Measurements from ENCODE around the gene SRGN. TPM values are rescaled to one million over a fixed set of nuclear protein-coding genes. Genes with fewer than 3 reads are reported as not detected.

SRGN gene
- polyA plus RNA-seq, 1 experiment: 83.5 TPM

DNA sequence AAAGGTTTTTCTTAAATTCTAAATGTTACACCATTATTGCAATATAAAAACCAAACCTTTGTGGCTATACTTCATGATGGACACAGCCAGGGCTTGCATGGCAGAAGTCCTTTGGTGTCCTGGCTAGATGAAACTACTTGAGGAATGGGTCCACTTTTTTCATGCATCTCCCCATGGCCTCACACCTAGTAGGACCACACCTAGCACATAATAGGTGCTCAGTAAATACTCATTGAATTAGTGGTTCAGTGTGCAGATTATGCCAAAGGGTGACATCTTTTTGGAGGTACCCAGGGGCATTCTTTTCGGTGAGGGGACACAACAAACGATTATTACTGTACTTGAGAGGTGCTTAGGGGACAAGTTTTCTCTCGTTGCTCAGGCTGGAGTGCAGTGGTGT is 20.7 kb upstream of the SRGN start:
- POLR2A ChIA-PET: no interaction called here
- H3K27me3 ChIP-seq (ENCODE audit: control insufficient read depth, insufficient read depth, low read length): no peaks in the 10 kb centered on the region
- CTCF ChIA-PET: interaction anchor here (1.2 kb wide), 1 partner anchor 25 kb away, joined by 5 read pairs; no protein-coding TSS in a partner anchor
- H3K36me3 ChIP-seq (ENCODE audit: control insufficient read depth, insufficient read depth, low read length): no peaks in the 10 kb centered on the region
- TF ChIP-seq, protein P1, sequence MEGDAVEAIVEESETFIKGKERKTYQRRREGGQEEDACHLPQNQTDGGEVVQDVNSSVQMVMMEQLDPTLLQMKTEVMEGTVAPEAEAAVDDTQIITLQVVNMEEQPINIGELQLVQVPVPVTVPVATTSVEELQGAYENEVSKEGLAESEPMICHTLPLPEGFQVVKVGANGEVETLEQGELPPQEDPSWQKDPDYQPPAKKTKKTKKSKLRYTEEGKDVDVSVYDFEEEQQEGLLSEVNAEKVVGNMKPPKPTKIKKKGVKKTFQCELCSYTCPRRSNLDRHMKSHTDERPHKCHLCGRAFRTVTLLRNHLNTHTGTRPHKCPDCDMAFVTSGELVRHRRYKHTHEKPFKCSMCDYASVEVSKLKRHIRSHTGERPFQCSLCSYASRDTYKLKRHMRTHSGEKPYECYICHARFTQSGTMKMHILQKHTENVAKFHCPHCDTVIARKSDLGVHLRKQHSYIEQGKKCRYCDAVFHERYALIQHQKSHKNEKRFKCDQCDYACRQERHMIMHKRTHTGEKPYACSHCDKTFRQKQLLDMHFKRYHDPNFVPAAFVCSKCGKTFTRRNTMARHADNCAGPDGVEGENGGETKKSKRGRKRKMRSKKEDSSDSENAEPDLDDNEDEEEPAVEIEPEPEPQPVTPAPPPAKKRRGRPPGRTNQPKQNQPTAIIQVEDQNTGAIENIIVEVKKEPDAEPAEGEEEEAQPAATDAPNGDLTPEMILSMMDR (IDR thresholded peaks at IDR 0.05; ENCODE audit: insufficient read depth, low read depth, low read length): no peak
- no peak overlapping the region for H3K4me3 ChIP-seq (ENCODE audit: low read depth, low read length)
- DNase-seq (ENCODE audit: low read depth): no peak

DNA sequence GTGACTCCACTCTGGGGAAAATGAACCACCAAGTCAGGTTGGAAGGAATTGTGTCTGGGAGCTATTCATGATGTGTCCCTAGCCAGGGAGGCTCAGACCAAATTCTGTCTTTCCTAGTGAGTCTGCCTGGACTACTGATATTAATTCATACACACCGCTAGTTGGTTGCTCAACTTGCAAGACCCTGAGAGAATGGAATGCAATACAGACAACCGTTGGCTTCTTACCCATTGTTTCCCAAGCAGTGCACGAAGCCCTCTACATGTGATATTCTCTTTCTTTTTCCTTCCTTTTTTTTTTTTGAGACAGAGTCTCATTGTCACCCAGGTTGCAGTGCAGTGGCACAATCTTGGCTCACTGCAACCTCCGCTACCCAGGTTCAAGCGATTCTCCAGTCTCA is 19.4 kb upstream of the SRGN start:
- peaks cover 3% of the 10 kb centered on the region; the same call in 1 of the 2 replicates for H3K27me3 ChIP-seq (ENCODE audit: control insufficient read depth, insufficient read depth, low read length)
- POLR2A ChIA-PET: no interaction called here
- H3K4me3 ChIP-seq (ENCODE audit: low read depth, low read length): no peak overlapping the region
- DNase-seq (ENCODE audit: low read depth): no peak
- TF ChIP-seq, protein P1 (IDR thresholded peaks at IDR 0.05; ENCODE audit: insufficient read depth, low read depth, low read length): no peak
- CTCF ChIA-PET: no interaction called here
- H3K36me3 ChIP-seq (ENCODE audit: control insufficient read depth, insufficient read depth, low read length): no peaks in the 10 kb centered on the region

DNA sequence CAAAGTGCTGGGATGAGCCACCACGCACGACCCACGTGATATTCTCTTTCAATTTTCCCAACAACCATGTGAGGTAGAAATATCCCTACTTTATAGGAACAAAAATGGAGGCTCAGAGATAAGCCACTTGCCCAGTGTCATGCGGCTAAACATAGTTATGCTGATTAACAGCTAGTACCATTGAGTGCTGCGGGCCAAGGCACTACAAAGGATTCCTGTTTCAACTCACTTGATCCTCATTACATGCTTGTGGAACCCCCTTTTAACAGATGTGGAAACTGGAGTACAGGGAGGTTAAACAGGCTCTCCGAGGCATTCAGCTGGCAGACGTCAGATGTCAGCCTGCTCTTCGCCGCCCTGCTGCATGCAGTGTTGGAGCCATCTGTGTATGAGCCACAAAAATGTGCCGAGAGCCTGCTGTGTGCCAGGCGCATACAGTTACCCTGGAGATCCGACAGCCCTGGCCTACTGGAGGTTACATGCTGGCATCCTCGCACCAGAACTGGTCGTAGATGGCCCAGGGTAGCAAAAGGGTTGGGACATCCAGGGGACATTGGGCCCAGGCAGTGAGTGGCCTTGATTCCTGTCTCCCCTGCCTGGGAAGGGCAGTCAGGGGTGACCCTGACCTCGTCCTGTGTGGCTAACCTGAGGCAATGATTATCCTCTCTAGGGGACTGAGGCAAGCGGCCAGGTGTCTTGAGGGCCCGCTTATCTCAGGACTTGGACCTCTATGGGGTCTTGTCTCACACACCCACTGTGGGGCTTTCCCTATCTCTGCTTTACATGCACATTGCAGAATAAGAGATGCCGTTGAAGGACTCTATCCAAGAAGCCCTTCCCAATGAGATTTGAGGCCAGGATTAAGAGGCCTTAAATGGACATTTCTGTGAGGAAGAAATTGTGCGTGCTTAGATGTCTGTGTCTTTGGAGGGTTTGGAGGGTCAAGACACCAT is 18.5 kb upstream of the SRGN start:
- H3K27me3 ChIP-seq (ENCODE audit: control insufficient read depth, insufficient read depth, low read length): peaks cover 3% of the 10 kb centered on the region; the same call in 1 of the 2 replicates
- CTCF ChIA-PET: no interaction called here
- no peaks in the 10 kb centered on the region for H3K36me3 ChIP-seq (ENCODE audit: control insufficient read depth, insufficient read depth, low read length)
- DNase-seq (ENCODE audit: low read depth): no peak
- POLR2A ChIA-PET: no interaction called here
- TF ChIP-seq, protein P1 (IDR thresholded peaks at IDR 0.05; ENCODE audit: insufficient read depth, low read depth, low read length): no peak
- no peak overlapping the region for H3K4me3 ChIP-seq (ENCODE audit: low read depth, low read length)

DNA sequence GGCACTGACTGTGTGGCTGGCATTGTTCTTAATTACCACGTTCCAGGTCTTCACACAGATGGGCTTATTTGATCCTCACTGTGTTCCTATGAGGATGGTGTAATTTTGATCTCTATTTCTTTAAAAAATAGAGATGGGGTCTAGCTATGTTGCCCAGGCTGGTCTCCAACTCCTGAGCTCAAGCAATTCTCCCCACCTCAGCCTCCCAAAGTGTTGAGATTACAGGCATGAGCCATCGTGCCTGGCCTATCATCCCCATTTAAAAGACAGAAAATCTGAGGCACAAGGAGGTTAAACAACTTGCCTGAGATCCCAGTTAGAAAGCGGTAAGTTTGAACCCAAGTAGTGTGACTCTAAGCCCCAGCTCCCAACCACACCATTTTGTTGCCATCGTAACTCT is 17.0 kb upstream of the SRGN start:
- no peaks in the 10 kb centered on the region for H3K36me3 ChIP-seq (ENCODE audit: control insufficient read depth, insufficient read depth, low read length)
- CTCF ChIA-PET: no interaction called here
- peaks cover 3% of the 10 kb centered on the region; the same call in 1 of the 2 replicates for H3K27me3 ChIP-seq (ENCODE audit: control insufficient read depth, insufficient read depth, low read length)
- TF ChIP-seq, protein P1 (IDR thresholded peaks at IDR 0.05; ENCODE audit: insufficient read depth, low read depth, low read length): no peak
- no peak overlapping the region for H3K4me3 ChIP-seq (ENCODE audit: low read depth, low read length)
- DNase-seq (ENCODE audit: low read depth): no peak
- POLR2A ChIA-PET: no interaction called here

DNA sequence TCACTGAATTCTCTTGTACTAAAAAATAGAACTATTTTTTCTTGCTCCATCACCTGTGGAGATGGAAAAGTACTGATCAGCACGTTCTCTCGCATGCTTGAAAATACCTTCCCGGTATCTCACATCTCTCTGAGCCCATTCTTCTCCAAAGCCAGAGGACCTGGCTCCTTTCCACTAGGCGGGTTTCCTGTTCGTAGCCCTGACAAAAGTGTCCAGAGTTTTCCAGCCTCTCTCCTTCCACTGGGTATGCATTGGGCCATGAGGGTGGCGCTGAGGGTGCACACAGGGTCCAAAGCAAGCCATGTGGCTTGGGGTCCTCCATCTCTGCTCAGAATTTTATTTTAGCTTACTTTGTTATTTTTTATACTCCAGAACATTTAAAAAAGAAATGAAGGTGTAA is 16.3 kb upstream of the SRGN start:
- CTCF ChIA-PET: interaction anchor here (1.6 kb wide), 1 partner anchor 14 kb away, joined by 3 read pairs; no protein-coding TSS in a partner anchor

More for the DNA sequence above, 16.3 kb upstream of the SRGN start:
- no peaks in the 10 kb centered on the region for H3K36me3 ChIP-seq (ENCODE audit: control insufficient read depth, insufficient read depth, low read length)
- peaks cover 3% of the 10 kb centered on the region; the same call in 1 of the 2 replicates for H3K27me3 ChIP-seq (ENCODE audit: control insufficient read depth, insufficient read depth, low read length)
- no peak for DNase-seq (ENCODE audit: low read depth)
- TF ChIP-seq, protein P1 (IDR thresholded peaks at IDR 0.05; ENCODE audit: insufficient read depth, low read depth, low read length): no peak
- POLR2A ChIA-PET: no interaction called here
- no peak overlapping the region for H3K4me3 ChIP-seq (ENCODE audit: low read depth, low read length)
